Choroid plexus epithelial cell (primary cell): ENCODE data around the gene PDIA2.

Experiments used
- DNase-seq: peaks from one replicate; pipeline ENCODE4 v3.0.0-alpha.2; 2010; ENCODE audit warnings: low read depth
- H3K4me3 ChIP-seq: 2 replicates; pipeline ENCODE4 v1.5.1; 2011; ENCODE audit warnings: low read depth, mild to moderate bottlenecking, control low read depth, low read length, moderate library complexity
- TF ChIP-seq, protein P1 (sequence below): conservative IDR thresholded peaks from 2 replicates; pipeline ENCODE4 v1.5.1; 2011; ENCODE audit warnings: low read depth, mild to moderate bottlenecking, control low read depth, inconsistent platforms, low read length, moderate library complexity

The PDIA2 gene

DNA sequence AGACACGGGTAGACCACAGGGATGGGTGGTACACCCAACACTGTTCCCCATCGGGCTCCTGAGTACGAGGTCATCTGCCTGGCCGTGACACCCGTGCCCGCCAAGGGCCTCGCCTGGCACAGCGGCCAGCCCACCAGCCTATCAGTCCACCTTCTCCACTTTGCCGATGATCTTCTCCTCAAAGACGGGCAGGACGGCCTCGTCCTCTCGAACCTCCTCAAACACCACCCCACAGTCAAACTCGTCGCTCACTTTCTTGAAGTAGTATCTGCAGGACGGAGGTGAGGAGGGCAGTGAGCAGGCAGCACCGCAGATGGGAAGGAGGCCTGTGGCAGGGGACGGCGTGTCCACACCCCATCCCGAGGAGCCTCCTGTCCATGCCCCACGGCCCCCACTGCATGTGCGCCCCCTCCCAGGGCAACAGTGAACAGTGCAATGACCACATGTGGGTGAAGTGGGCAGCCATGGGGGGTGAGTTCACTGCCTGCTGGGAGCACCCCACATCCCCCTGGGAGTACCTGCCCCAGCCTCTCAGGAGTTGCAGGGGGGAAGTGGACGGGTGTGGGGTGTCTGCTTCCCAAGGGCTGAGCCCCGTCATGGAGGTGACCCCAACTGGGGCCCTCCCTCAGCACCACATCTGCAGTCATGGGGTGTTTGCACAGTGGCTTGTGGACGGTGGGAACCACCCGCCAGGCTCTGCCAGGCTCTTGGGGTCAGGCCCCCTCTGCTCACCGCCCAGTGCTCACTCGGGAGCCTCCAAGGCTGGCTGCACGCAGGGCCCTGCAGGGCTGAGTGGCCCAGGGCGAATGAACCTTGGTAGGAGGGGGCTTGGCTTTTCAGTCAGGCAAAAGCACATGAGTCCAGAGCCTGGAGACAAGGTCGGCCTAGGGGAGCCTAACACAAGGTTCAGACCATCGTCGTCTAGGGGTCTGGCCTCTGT is 5.3 kb downstream of the PDIA2 start:
- H3K4me3 ChIP-seq = no peak overlapping the region
- DNase-seq = no peak
- TF ChIP-seq, protein P1, sequence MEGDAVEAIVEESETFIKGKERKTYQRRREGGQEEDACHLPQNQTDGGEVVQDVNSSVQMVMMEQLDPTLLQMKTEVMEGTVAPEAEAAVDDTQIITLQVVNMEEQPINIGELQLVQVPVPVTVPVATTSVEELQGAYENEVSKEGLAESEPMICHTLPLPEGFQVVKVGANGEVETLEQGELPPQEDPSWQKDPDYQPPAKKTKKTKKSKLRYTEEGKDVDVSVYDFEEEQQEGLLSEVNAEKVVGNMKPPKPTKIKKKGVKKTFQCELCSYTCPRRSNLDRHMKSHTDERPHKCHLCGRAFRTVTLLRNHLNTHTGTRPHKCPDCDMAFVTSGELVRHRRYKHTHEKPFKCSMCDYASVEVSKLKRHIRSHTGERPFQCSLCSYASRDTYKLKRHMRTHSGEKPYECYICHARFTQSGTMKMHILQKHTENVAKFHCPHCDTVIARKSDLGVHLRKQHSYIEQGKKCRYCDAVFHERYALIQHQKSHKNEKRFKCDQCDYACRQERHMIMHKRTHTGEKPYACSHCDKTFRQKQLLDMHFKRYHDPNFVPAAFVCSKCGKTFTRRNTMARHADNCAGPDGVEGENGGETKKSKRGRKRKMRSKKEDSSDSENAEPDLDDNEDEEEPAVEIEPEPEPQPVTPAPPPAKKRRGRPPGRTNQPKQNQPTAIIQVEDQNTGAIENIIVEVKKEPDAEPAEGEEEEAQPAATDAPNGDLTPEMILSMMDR = no peak

GRCh38 chr16:289395-289997 is 6.5 kb downstream of the PDIA2 start:
- H3K4me3 ChIP-seq = no peak overlapping the region
- no peak for DNase-seq
- TF ChIP-seq, protein P1 = no peak

DNA sequence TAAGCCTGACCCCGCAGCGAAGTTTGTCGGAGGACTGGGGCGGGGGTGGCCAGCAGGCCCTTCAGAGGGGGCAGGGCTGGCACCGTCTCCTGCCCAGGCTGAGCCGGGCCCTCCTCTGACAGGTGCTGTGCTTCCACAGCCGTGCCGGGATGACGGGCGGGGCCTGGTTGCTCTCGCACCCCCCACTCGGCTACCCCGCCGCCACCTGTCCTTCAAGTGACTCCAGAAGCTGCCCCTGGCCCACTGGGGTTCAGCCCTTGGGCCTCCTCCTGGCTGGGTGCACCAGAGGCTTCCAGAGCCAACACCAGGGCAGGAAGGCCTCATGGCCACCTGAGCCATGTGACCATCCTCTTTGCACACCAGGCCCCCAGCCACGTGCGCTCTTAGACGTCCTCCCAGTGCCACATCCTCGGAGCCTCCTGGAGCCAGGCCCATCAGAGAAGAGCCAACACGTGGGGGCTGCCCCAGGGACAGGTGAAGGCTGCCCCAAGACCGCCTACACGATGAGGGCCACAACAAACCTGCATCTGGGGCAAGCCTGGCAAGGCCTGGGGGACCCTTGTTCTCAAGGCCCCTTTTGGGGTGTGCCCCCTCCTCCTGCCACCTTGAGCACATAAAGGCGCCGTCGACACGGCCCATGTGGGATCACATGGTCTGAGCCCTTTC is 7.2 kb downstream of the PDIA2 start:
- TF ChIP-seq, protein P1 = no peak
- H3K4me3 ChIP-seq = no peak overlapping the region
- no peak for DNase-seq

- DNase-seq = no peak
- TF ChIP-seq, protein P1 = no peak
- H3K4me3 ChIP-seq = no peak overlapping the region
These were observed 7.9 kb downstream of the PDIA2 start for GRCh38 chr16:290681-291405.

DNA sequence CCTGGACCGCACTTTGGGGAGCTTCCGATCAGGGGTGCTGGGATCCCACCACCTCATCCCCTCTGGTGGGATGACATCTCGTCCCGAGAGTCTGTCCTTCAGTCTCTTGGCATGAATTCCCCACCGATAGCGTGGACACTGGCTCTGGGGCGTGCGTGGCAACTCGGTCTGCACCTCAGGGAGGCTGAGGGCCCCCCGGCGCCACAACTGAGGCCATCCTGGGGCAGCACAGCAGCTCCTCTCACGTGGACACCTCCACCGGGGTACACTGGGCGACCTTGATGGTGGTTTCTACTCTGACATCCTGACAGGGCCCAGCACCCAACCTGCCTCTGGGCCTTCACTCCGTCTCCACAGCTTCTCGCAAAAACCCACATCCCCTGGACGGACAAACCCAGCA is 8.6 kb downstream of the PDIA2 start:
- no peak overlapping the region for H3K4me3 ChIP-seq
- TF ChIP-seq, protein P1 = no peak
- DNase-seq = no peak

DNA sequence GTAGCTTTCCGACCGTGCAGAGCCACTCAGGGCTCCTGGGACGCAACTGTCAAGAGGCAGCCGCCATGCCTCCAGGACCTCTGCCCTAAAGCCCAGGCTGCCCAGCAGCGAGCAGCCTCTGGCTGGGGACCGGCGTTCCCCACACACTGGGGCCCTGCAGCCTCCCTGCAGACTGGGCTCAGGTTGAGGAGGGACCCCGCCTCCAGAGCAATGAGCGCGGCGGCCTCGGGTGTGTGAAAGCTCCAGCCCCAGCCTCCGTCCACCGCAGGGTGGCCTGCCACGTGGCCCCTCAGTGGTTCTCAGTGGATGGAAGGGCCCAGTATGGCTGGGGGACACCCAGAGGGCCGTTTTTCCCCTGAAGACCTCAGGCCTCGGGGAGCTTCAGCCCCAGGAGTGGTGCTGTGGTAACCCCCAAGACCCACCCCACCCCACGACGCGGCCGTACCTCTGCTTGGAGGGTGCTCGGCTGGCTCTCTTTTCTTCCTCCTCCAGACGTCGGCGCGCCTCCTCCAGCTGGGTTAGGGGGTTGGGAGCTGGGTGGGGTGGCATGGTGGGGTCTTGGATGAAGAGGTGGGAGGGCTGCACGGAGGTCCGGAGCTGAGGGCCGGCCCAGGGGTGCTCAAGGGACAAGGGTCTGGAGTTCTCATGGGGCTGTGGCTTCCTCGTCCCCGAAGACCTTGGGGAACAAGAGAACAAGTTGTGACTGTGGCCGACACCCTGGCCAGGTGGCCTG is 10.2 kb downstream of the PDIA2 start:
- DNase-seq = no peak
- H3K4me3 ChIP-seq = no peak overlapping the region
- TF ChIP-seq, protein P1 = no peak
